OCI-M1 (cell line): ENCODE measurements around the gene BCL11A.

ENCODE experiments used
- DNase-seq: peaks from one replicate; lab custom pipeline; 2025; lab: John Stamatoyannopoulos, UW

BCL11A gene

DNA sequence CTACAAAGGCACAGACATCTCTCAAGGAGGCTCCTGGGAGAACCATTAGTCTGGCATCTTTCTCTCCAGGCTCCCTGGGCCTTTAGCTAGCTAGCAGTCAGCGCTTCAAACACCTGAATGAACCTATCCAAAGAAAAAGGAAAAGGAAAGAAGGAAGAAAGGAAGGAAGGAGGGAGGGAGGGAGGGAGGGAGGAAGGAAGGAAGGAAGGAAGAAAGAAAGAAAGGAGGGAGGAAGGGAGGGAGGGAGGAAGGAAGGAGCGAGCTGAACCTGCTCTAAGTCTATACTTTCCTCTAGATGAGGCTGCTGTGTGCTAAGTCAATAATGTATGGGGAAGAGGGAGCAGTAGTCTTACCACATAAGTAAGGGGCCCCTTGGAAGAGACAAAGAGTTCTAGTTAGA, 5.1 kb upstream of the BCL11A start:
- DNase-seq, result no peak

DNA sequence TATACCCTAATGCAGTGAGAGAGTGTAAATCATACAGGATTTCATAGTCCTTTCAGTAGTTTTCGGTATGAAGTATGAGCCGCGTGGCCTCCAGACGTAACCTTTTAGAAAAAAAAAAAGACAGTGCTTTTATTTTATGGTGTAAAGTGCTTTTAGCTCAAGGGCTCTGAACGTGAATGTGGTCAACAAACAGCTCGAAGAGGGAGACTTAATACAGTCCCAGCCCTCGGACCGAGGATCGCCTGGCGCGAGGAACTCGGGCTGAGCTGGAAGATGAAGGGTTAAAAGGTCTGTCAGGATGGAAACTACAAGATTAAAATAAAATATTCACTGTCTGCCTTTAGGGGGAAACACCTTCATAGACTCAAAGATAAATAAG, 4.0 kb upstream of the BCL11A start:
- peak; percentile 59 for DNase-seq

DNA sequence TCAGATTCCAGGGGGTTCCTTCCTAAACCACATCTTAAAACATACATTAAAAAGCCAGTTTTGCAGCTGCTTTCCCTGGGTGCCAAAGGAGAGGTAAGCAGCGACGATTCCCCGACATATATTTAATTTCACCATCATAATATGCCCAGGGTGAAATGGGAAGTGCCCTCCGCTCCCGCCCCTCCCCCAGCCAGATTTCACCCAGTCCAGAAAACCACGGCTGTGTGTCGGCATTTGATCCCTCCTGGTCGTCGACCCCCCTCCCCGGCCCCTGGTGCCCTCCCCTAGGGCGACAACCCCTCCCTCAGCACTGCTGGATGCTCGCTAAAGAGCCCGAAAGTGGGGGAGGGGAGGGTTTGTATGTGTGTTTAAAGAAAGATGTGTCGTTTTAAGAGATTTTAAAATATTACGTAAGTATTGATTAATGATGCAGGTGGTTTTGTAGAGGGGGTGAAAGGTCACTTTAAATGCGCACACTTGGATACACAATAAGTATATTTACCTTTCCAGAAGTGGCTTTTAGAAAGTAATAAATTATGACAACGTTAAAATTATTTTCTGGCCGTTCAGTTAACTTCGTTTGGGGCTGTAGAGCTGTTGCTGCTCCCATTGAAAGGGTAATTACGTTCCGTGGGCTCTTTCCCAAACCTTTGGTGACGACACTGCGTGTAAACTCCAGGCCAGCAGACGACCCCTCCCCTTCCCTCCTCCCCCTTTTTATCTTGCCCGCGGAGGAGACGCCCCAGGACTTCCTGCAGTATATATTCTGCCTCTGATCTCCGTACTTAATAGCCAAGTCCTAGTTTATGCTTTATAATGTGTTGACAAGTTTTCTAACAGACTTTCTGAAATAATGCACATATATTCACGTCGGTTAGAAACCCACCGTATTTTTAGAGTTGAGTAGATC, 3.4 kb upstream of the BCL11A start:
- peak; percentile 64 for DNase-seq

DNA sequence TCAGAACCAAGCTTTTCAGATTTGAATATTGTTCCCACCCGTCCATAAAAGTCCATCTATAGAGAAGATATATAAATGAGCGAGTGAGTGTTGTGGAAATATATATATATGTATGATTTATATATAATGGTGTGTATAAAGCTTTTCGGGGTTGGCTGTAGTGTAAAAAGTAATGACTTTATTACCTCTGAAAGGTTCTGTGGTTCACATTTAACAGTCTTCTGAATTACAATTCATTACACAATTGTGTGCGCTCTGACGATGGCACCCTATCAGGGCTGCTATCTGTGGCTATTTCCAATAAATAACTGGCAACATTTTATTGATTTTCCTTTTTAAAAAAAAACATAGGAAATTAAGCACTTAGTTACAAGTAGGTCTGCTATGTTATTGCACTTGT, 2.7 kb upstream of the BCL11A start:
- DNase-seq, result peak; percentile 51

DNA sequence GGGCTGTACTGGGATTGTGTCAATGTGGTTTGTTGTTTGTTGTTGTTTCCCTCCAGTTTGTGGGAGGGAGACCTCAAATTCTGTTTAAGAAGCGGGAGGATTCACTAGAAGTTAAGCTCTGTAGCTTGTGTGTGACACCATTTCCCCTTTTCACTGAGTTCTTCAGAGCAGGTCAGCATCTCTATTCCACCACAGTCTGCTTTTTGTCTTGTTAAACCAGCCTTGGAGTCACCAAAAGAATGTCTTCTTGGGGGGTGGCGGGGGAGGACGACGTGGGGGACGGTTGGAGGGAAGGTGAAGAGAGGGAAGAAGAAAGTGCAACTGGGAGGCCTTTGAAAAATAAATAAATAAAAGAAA, 2.3 kb upstream of the BCL11A start:
- peak; percentile 75 for DNase-seq

DNA sequence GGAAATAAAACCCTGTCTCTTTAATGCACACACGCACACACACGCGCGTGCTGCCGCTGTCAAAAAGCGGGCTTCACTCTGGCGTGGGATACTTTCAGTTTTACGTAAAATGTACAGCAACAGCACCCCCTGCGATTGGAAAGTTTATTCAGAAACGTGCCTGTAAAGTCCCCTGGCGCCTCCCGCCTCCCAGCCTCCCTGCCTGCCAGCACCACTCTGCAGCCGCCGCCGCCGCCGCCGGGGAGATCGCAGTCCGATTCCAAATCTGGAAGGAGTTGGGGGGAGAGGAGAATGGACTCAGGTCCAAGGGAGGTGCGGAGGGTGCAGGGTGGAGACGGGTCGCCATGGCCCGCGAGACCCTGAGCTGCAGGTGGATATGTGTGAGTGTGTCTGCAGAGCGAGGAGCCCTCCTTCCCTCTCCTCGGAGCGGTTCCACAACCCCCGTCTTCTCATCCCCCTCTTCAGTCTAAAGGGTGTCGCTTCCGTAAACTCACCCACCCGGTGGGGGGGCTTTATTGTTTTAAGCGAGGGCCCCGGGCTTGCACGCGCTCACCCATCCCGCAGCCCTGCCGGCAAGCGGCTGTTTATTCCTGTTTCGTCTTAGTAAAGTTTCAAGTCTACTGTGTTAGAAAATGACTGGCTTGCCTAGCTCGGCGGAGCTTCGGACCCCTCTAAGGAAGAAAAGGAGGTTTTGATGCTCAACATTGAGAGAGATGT, 1.8 kb upstream of the BCL11A start:
- peak; percentile 89 for DNase-seq

DNA sequence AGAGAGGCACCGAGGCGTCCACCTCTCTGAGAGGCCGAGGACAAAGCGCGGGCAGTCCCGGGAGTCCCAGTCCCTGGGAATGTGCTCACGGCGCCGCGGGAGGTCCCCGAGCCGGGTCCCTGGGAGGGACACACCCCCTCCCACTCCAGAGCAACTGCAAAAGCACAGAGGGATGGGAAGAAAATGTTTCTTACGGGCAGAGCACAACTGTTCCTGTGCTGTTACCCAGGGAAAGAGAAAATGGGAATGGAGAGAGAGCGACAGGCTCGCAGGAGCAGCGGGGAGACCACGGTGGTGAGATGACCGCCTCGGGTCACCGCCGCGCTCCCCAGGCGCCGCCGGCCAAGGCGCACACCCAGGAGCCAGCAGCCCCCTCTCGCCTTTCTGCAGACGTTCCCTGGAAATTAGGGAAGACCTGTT, 1.2 kb upstream of the BCL11A start:
- DNase-seq, result no peak

DNA sequence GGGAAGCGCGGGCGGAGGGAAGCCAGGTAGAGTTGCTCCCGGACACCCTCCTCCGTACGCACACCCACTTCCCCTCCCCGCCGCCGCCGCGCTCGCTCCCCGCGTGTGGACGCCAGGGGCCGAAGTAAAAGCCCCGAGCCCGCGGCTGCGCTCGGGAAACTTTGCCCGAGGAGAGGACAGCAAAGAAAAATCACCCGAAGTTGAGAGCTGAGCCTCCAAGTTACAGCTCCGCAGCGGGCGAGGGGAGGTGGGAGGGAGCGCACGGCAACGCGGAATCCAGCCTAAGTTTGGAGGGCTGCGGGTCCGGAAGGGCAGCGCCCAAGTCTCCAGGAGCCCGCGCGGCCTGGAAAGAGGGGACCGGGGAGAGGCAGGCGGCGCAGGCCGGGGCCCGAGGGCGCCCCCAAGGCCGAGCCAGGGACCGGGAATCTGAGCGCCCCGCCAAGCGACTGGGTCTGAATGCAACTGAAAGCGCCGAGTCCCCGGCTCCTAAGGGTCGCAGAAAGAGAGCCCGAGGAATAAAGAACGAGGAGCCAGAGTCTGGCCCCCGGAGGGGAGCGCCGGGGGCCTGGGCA, 706 bp upstream of the BCL11A start:
- peak; percentile 53 for DNase-seq

DNA sequence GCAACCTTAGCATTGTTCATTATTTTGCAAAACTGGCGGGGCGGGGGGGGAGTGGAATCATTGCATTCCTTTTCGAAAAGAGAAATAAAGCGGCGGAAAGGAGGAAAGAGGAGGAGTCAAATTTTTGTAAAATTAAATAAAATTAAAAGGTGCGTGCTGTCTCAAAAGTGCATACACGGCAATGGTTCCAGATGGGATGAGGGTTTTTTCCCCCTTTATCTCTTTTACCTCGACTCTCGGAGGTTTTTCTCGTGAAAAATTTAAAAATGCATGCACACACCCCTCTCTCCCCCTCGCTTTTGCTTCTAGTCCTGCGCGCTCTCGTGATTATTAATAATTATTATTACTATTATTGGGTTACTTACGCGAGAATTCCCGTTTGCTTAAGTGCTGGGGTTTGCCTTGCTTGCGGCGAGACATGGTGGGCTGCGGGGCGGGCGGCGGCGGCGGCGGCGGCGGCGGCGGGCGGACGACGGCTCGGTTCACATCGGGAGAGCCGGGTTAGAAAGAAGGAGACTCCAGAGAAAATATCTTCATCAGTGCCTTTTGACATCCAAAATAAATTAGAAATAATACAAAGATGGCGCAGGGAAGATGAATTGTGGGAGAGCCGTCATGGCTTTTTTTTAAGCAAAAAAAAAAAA, 481 bp downstream of the BCL11A start:
- no peak for DNase-seq

DNA sequence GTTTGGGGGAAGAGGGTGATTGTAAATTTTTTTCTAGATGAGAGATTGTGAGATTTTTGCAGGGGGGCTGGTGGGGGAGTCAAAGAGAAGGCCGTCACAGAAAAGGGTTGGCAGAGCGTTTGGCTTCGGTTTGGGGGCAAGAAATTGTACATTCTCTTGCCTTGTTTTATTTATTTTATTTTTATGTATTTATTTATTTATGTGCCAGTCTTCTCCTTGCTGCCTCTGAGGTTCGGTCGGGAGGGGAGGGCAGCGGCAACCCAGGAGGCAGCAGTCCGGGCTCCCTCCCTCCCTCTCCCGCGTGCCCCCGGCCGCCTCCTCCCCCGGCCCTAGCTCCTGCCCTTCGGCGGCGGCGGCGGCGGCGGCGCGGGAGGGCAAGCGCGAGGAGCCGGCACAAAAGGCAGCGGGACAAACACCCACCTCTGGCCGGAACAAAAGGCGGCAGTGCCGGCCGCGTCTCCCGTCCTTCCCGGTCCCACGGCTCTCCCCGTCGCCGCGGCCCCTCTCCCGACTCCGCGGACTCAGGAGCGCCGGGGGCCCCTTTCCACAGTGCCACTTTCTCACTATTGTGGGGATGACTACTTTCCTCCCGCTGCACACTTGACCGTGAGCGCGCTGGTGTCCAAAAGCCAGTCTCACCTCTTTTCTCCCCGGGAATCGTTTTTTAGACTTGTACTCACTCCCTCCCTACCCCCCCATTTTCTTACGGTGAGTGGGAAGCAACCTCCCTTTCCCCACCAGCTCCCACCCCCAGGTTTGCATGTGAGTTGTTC, 1.2 kb downstream of the BCL11A start:
- no peak for DNase-seq

DNA sequence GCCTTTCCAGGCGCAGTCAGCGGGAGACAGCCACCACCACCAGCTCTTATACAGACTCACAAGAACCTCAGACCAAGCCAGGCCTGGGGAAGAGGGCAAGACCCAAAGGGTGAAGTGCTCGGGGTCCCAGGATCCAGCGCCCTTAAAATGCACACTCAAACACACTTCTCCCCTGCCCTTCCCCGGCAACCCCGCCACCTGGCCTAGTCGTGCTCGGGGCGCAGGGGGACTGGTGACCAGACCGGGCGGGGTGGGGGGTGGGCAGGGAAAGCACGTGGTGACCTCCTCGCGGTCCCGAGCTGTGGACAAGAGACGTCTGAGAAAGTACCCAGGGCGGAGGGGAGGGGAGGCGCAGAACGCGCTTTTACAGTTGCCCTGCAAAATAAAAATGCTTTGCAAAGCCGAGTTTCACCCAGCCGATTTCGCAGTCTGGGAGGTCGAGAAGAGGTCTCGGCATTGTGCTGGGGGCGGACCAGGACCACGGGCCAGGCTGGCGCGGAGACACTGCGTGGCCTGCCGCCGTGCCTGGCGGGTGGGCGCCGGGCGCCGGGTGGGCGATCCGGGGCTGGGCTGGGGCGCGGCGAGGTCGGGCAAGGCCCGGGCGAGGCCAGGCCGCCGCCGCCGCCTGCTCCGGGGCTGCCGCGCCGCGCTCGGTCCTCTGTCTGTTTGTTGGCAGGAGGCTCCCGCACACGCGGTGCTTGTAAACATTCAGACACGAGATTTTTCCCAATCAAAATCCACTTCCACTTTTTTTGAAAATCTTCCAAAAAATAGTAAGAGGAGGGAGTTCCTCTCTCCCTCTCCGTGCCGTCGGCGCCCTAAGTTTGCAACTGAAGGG, 2.0 kb downstream of the BCL11A start:
- peak; percentile 50 for DNase-seq

DNA sequence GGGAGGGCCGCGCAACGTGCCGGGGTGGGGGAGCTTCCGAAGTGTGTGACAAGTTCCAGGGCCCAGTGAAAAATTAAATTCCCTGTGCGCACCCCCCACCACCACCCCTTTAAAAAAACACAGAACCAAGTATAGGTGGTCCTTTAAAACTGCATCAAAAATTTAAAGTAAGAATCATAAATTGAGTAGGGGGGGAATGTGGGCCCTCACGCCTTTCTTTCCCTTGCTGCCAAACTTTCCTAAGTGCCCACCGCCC, 2.5 kb downstream of the BCL11A start:
- no peak for DNase-seq

DNA sequence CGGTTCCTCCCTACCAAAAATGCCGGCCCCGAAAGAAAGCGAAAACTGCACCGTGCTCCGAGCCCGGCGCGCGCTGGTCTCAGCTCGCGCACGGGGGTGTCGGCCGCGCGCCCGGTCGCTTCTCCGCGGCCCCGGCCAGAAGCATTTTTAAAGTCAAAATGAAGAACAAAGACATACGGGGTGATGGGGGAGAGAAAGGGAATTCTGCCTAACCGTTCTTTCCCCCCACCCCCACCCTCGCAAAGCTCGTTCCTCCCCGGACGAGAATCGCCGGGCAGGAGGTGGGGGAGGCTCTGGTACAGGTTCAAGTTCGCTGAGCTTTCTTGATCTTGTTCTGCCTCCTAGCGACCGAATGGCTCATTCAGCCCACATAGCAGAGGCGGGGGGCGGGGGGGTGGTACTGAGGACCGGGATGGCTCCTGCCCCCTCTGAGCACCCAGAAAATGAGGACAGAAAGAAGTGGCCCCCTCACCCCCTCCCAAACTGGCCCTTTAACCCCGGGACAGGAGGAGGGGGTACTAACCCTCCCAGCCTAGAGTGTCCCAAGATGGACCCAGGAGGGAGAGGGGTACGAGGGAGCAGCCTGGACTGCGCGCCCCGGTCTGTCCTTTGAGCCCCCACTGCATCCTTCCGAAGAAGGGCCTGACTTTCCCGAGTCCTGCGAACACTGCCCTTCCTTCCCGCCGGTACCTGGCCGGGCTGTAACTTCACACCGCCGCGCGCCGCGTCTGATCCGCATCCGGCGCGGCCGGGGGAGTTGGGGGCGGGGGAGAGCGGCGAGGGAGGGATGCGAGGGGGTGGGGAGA, 3.1 kb downstream of the BCL11A start:
- DNase-seq, result peak; percentile 79

DNA sequence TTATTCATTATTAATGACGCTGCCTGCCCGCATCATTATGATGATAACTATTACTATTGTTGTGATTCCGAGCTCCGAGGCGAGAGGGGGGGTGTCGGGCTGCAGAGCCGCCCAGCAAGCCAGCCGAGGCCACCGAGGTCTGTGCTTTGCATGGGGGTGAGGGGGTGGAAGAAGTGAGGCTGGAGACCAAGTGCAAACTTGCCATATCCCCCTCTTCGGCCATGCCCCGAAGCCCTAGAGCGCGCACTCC, 3.6 kb downstream of the BCL11A start:
- DNase-seq, result no peak

DNA sequence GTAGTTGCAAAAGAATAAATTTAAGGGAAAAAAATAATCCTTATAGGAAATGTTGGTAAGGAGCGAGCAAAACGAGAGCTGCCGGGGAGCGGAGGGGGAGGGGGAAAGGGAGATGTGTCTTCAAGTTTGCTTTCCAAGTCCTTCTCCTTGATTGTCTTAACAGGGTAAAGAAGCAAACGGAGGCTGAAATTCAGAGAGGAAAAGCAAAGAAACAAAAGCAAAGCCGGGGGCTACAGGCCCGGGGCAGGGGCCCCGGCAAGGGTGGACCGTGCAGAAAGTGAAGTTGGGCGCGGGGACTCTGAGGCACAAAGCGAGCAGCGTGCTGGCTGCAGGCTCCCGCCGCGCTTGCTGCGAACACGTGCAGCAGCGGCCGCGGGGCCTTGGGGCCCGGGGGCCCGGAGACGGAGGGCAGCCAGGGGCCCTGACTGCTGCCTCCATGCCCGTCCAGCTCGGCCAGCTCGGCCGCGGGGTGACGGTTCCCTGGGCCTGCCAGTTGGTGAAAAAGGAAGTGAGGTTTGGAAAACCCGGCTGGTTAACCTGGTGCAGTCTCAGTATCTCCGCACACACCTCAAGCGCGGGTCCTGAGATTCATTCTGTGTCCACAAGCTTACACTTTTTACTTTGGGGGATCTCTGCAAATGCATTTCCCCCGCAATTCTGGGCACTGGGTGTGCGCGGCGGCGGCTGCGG, 4.1 kb downstream of the BCL11A start:
- DNase-seq, result no peak

DNA sequence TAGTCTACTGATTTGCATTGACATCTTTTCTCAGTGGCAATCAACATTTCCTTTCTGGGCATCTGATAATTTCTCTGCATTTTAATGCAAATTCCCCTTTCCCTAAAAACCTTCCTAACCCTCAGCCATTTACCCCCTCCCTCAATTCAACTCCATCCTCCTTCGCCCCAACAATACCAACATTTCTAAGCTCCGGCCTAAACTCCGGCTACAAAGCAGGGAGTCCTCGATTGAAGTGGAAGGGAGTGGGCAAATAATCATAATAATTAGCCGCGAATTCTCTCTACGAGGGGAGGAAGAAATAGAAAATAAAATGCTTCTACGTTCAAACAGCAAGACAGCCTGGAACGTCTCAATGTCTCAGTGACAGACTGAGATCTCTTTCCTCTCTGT, 4.6 kb downstream of the BCL11A start:
- no peak for DNase-seq

DNA sequence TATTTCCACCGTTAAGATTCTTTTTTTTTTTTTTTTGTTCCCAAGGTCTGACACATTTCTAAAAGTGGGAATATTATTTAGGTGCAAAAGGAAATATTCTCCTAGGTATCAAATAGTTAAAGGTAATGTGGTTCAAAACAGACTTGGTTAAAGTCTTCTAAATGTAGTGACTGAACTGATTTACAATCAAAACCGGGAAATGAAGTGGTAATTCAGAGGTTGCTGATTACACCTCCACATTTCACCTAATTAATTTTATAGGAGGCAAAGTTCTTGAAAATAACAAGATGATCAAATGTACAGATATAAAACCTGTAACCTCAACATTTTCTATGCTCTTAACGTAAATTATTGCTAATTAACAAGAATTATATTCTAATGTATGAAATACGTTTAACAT, 5.1 kb downstream of the BCL11A start:
- no peak for DNase-seq

DNA sequence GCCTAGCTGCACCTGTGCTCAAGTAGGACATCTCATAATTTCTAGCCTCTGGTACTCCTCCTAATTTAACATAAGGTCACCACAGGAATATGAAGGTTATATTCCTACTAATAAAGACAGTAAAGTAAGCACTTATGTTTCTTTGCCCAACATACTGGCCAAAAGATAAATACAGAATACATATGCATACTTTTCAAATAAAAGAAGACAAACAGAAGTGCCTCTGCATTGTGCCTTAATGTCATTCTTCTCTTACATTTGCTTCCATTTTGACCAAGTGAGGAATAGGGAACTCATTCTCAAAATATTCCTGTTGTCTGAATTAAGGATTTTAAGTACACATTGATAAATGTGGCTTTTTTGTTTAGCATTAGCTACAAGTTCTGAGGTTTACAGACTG, 5.6 kb downstream of the BCL11A start:
- no peak for DNase-seq

DNA sequence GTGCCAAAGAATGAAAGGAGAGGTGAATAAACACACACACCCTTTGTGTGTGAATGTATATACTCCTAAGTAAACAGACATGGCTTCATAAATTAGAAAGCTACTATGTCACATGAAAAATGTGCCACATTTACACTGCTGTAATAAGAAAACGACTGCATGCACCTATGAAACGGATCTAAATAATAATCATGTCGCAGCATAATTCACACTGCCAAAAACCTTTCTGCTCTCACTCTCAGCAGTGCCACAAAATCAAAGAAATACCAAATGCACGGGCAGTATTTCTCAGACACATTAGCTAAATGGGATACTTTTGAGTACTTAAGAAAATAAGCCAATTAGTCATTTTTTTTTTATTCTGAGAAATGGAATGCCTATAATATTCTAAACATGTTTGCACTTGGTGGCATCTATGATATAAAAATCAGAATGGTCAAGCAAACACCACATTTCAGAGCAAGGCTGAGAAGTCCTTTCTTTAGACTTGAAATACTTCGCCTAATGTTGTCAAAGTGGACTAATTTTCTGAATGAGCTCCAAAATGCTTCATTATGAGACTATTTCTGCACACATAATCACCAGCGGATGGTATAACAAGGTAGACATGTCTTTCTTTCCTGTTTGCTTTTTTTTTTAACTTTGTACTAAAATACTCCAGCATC, 6.6 kb downstream of the BCL11A start:
- no peak for DNase-seq
